HepG2 (cell line): ENCODE measurements around the gene DGCR6L. TPM values are rescaled to one million over a fixed set of nuclear protein-coding genes. Genes with fewer than 3 reads are reported as not detected.
"Not testable (repeated sequence)": the region's sequence is repeated elsewhere in the genome, so short reads cannot be mapped to it uniquely, and the experiment has no call there.

ENCODE experiments used
- ATAC-seq: fragments of 200-7000 bp; cut with Tn5 transposase; 3 replicates; pipeline ENCODE4 v1.9.1; 2020; ENCODE audit warnings: mild to moderate bottlenecking, moderate library complexity
- BruUV-seq: library from RNA; stranded (reverse); fragments of 400-500 nt; replicated peaks from 2 replicates; lab custom pipeline; 2021; lab: Mats Ljungman, UMichigan
- CTCF ChIA-PET: fragments of 300-600 bp; formaldehyde crosslinking; extraction: SDS; loops from one replicate; lab custom pipeline; 2021; ENCODE audit warnings: low total read pairs, inconsistent platforms, low intra/inter-chr PET ratio; lab: Yijun Ruan, JAX
- POLR2A ChIA-PET: fragments of 350-600 bp; sonication (Branson Sonifier 250); formaldehyde crosslinking; loops from one replicate; lab custom pipeline; 2020; ENCODE audit warnings: antibody characterized with exemption, inconsistent platforms; lab: Yijun Ruan, JAX
- DNase-seq: peaks from one replicate; pipeline ENCODE4 v3.0.0-alpha.2; 2015; ENCODE audit warnings: low spot score
- FAIRE-seq: peaks from 3 replicates; lab custom pipeline; 2011; peaks lifted over from hg19 to GRCh38; lab: Jason Lieb, UNC
- H2AFZ ChIP-seq: one replicate; pipeline ENCODE4 v1.6.1; 2011; ENCODE audit warnings: low read length, inconsistent platforms
- H3K27ac ChIP-seq: fragments of 300-600 bp; 3 replicates; pipeline ENCODE4 v1.8.0; 2011; ENCODE audit warnings: mixed run types, mild to moderate bottlenecking, mixed read lengths, low read length, inconsistent platforms; ENCODE audit not compliant: insufficient read depth; ENCODE audit errors: extremely low read length
- H3K27me3 ChIP-seq, 2 experiments: fragments of 200-600 bp in 1 of 2; 2 replicates in 1 of 2; 3 replicates in 1 of 2; pipeline versions ENCODE4 v1.6.0 to v1.8.0; 2011; ENCODE audit warnings: low read length in 2 of 2, mild to moderate bottlenecking in 2 of 2, moderate library complexity in 2 of 2, inconsistent platforms in 1 of 2; ENCODE audit not compliant: insufficient read depth in 2 of 2, control insufficient read depth in 1 of 2
- H3K36me3 ChIP-seq, 2 experiments: fragments of 200-600 bp in 1 of 2; replicated peaks in 1 of 2; 2 replicates in 1 of 2; 3 replicates in 1 of 2; pipeline versions ENCODE4 v1.5.1 to v1.8.0; 2011; ENCODE audit warnings: low read length in 2 of 2, inconsistent platforms in 1 of 2; ENCODE audit not compliant: insufficient read depth in 2 of 2, control insufficient read depth in 1 of 2
- H3K4me1 ChIP-seq: 2 replicates; pipeline ENCODE4 v1.5.1; 2012; ENCODE audit warnings: low read length, inconsistent platforms; ENCODE audit not compliant: insufficient read depth
- H3K4me2 ChIP-seq: 2 replicates; pipeline ENCODE4 v1.6.0; 2011; ENCODE audit warnings: low read depth, low read length, inconsistent platforms
- H3K4me3 ChIP-seq, 3 experiments: fragments of 200-600 bp in 1 of 3; sonication (generic), shearing (Covaris generic) in 1 of 3; replicated peaks in 1 of 3; 2 replicates each; pipeline ENCODE4 v1.5.1; 2011 to 2016; ENCODE audit warnings: low read length in 3 of 3, inconsistent platforms in 2 of 3, low read depth in 2 of 3, mild to moderate bottlenecking in 2 of 3, control low read depth in 1 of 3, mixed read lengths in 1 of 3; ENCODE audit not compliant: insufficient read depth in 1 of 3
- H3K79me2 ChIP-seq: one replicate; pipeline ENCODE4 v1.6.1; 2011; ENCODE audit warnings: low read length, inconsistent platforms; ENCODE audit not compliant: insufficient read depth
- H3K9ac ChIP-seq: 2 replicates; pipeline ENCODE4 v1.6.0; 2011; ENCODE audit warnings: mild to moderate bottlenecking, low read depth, low read length, inconsistent platforms; ENCODE audit not compliant: insufficient read depth
- H3K9me3 ChIP-seq: 2 replicates; pipeline ENCODE4 v1.5.1; 2012; ENCODE audit warnings: mild to moderate bottlenecking, low read length
- H4K20me1 ChIP-seq: 2 replicates; pipeline ENCODE4 v1.6.0; 2011; ENCODE audit warnings: inconsistent platforms, mild to moderate bottlenecking, low read length, moderate library complexity; ENCODE audit not compliant: insufficient read depth
- KLF11 ChIP-seq: IDR thresholded peaks from 2 replicates; pipeline ENCODE4 v1.6.1; 2016; ENCODE audit warnings: missing compliant biosample characterization
- NFATC3 ChIP-seq: sonication (generic); formaldehyde crosslinking; IDR thresholded peaks from 2 replicates; pipeline ENCODE4 v1.5.1; 2020; ENCODE audit warnings: mild to moderate bottlenecking, missing genetic modification reagents
- SAP130 ChIP-seq: IDR thresholded peaks from 2 replicates; pipeline ENCODE4 v1.6.1; 2016; ENCODE audit warnings: low read depth
- ZFX ChIP-seq: sonication (generic); formaldehyde crosslinking; IDR thresholded peaks from 2 replicates; pipeline ENCODE4 v1.4.0; 2020; ENCODE audit warnings: mild to moderate bottlenecking, low read depth, missing genetic modification reagents, moderate library complexity
- ZNF326 ChIP-seq: sonication (generic); formaldehyde crosslinking; IDR thresholded peaks from 2 replicates; pipeline ENCODE4 v1.4.0; 2020; ENCODE audit warnings: missing genetic modification reagents, borderline replicate concordance
- WGBS: methylation state at CpG from one replicate; pipeline ENCODE4 v1.1.6; 2017; ENCODE audit warnings: low lambda C conversion rate; 5-methylcytosine and 5-hydroxymethylcytosine counted together
- in situ Hi-C: cut with HindIII; loops from 2 replicates; pipeline ENCODE4 v1.10.0; 2017; ENCODE audit warnings: low pct_unique_long_range_greater_than_20kb; ENCODE audit not compliant: extremely low pct_ligation_motif_present
- intact Hi-C: fragments of 100-400 bp; cut with micrococcal nuclease; formaldehyde crosslinking; loops from one replicate; pipeline ENCODE4 v1.10.0; 2022; ENCODE audit not compliant: unreplicated experiment
- polyA plus RNA-seq, 8 experiments: library from polyadenylated mRNA; depleted of rRNA in 3 of 8; stranded (reverse) in 7 of 8; unstranded in 1 of 8; fragments of >200 nt; fragmentation: Illumina TruSeq in 4 of 8; extraction: Trizol in 4 of 8; gene quantifications; 2 replicates each; pipeline versions ENCODE4 v1.2.1 to v1.2.3, GENCODE V29; 2011 to 2016; ENCODE audit warnings: low read depth in 4 of 8, missing spikeins in 1 of 8, mixed read lengths in 1 of 8; ENCODE audit not compliant: insufficient read depth in 1 of 8
- total RNA-seq, 5 experiments: library from RNA; depleted of rRNA; stranded (reverse); fragments of >200 nt; fragmentation: Illumina TruSeq; extraction: Trizol; gene quantifications; 2 replicates each; pipeline ENCODE4 v1.2.3, GENCODE V29; 2016; ENCODE audit warnings: low read depth in 1 of 5
- TF ChIP-seq, protein P1 (sequence below): IDR thresholded peaks from 2 replicates; pipeline ENCODE4 v1.6.1; 2012; ENCODE audit warnings: low read depth, low read length, improper control_type of control experiment
- TF ChIP-seq, protein P2 (sequence below): sonication (generic); formaldehyde crosslinking; IDR thresholded peaks from 2 replicates; pipeline ENCODE4 v1.4.0; 2020; ENCODE audit warnings: mild to moderate bottlenecking, missing genetic modification reagents

Gene DGCR6L
- total and polyA plus RNA-seq, 2 of the 13 experiments (the other 11 are each of a cell fraction or from before 2014, with no cell fraction given), result 17.5 to 35.3 TPM

DNA sequence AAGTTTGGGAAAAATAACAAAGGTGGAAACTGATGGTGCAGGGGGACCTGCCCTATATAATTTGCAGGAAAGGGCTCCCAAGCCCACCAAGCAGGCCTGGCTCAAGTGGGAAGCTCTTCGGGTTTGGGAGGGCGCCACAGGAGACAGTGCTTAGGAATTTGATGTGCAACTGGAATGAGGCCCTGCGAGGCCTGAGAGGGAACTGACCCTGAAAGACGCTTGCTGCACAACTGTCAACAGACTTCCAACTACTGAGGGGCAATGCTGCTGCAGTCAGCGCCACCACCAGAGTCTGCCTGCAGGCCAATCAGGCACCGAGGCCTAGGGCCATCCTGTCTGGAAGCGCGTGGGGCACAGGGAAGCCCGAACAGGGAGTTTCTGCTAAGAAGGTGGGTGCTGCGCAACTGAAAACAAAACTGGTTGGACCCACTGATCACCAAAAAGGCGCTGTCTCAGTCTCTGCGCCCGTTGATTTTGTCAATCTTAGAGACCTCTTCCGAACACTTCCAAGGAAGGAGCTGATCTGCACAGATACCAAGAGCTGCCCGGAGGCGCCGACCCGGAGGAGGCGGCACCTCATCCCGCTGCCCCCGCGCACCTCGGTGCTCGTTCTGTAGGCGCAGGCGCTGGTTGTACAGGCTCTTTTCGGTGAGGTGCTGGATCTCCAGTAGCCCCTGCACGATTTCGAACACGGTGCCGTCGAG, 667 bp downstream of the DGCR6L start (continued):
- TF ChIP-seq, protein P1, sequence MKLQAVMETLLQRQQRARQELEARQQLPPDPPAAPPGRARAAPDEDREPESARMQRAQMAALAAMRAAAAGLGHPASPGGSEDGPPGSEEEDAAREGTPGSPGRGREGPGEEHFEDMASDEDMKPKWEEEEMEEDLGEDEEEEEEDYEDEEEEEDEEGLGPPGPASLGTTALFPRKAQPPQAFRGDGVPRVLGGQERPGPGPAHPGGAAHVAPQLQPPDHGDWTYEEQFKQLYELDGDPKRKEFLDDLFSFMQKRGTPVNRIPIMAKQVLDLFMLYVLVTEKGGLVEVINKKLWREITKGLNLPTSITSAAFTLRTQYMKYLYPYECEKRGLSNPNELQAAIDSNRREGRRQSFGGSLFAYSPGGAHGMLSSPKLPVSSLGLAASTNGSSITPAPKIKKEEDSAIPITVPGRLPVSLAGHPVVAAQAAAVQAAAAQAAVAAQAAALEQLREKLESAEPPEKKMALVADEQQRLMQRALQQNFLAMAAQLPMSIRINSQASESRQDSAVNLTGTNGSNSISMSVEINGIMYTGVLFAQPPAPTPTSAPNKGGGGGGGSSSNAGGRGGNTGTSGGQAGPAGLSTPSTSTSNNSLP, result no peak
- no peak for TF ChIP-seq NFATC3 (CRISPR knock-in tag)
- peak; percentile 57 for TF ChIP-seq ZFX (CRISPR knock-in tag)
- TF ChIP-seq KLF11 (CRISPR knock-in tag), result no peak
- 0 out of 2 replicates have a peak, but pooled peaks have one; percentile 4 for TF ChIP-seq SAP130
- no peak for TF ChIP-seq ZNF326
- TF ChIP-seq, protein P2, sequence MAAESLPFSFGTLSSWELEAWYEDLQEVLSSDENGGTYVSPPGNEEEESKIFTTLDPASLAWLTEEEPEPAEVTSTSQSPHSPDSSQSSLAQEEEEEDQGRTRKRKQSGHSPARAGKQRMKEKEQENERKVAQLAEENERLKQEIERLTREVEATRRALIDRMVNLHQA (CRISPR knock-in tag), result no peak
- TF ChIP-seq, all 625 proteins: peak for 21

DNA sequence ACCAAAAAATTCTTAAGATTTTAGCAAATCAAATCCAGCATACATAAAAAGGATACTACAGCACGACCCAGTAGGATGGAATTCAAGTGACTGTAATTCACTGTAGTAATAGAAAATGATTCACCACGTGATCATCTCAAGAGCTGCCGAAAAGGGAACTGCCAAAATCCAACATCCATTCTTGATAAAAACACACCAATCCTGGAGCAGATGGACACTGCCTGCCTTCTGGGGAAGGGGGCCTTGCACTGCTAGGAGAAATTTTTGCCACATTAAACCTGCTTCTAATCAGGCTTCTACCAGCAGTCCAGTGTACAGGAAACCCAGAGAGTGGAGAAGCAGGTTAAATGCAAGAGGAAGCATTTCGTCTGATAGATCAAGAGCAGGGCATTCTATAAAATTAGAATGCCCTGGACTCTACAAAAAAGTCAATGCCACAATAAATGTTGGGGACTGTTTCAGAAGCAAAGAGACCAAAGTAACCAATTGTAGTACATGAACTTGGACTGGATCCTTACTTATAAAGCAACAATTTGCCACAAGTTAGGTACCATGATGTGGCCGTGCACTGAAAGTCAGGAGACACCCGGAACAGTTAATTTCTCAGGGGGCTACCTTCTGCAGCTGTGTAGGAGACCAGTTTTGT, 1.7 kb downstream of the DGCR6L start:
- DNase-seq, CTCF ChIA-PET, H4K20me1 ChIP-seq, ATAC-seq, BruUV-seq, H3K27ac ChIP-seq, FAIRE-seq, H3K27me3 ChIP-seq, H3K9me3 ChIP-seq, POLR2A ChIA-PET, H3K79me2 ChIP-seq, H3K9ac ChIP-seq, in situ Hi-C loops, intact Hi-C loops, H3K36me3 ChIP-seq, H2AFZ ChIP-seq, H3K4me3 ChIP-seq: not testable (repeated sequence)
- Histone ChIP-seq H3K4me2 (0 out of 2 replicates have a peak overlapping the region, but pooled peaks have one; percentile 95), H3K4me1 (peaks cover 43% of the 10 kb centered on the region)
- WGBS, result 85% methylated on average over 5 of the region's 6 CpGs
